ENCODE results near the gene KDR.

- no peak for TF ChIP-seq CTCF (IDR thresholded peaks at IDR 0.05)
- TF ChIP-seq POLR2AphosphoS5 (IDR thresholded peaks at IDR 0.05): no peak
- no peak for TF ChIP-seq POLR2A (IDR thresholded peaks at IDR 0.05)
- no peak for TF ChIP-seq EP300 (IDR thresholded peaks at IDR 0.05)
Observed at GRCh38 chr4:55099816-55100215, 25.6 kb downstream of the KDR start.

Data from gastroesophageal sphincter (tissue), 3 donors.